ENCODE data around the gene SLC29A1.

- TF ChIP-seq, protein P1, sequence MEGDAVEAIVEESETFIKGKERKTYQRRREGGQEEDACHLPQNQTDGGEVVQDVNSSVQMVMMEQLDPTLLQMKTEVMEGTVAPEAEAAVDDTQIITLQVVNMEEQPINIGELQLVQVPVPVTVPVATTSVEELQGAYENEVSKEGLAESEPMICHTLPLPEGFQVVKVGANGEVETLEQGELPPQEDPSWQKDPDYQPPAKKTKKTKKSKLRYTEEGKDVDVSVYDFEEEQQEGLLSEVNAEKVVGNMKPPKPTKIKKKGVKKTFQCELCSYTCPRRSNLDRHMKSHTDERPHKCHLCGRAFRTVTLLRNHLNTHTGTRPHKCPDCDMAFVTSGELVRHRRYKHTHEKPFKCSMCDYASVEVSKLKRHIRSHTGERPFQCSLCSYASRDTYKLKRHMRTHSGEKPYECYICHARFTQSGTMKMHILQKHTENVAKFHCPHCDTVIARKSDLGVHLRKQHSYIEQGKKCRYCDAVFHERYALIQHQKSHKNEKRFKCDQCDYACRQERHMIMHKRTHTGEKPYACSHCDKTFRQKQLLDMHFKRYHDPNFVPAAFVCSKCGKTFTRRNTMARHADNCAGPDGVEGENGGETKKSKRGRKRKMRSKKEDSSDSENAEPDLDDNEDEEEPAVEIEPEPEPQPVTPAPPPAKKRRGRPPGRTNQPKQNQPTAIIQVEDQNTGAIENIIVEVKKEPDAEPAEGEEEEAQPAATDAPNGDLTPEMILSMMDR (conservative IDR thresholded peaks at IDR 0.05; ENCODE audit: low read depth, low read length) = no peak
- TF ChIP-seq EZH2 (IDR thresholded peaks at IDR 0.05; ENCODE audit: low read length, unreplicated experiment) = no peak
Observed at GRCh38 chr6:44188819-44189218, 34.6 kb upstream of the SLC29A1 start.
